ENCODE results near the gene GPATCH2L.

Gene GPATCH2L

DNA sequence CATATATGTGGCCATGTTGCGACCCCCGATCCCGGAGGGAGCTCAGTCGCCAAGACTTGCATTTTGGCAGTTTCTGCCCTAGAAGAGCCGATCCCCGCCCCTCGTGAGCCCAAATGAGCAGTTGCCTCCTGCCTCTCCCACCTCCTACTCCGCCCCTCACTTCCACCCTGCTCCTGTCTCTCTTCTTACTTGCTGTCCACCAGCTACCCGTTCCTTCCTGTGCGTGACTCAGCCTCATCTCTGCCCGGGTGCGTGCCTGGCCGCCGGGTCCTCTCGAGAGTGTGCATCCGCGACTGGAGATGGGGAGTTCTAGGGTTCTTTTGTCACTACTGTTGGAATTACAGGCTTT, 585 bp downstream of the GPATCH2L start:
- H3F3A ChIP-seq (ENCODE audit: insufficient read depth, low read length) = no peaks in the 10 kb centered on the region
- H3K4me1 ChIP-seq (ENCODE audit: insufficient read depth, low read length, severe bottlenecking) = peaks cover 42% of the 10 kb centered on the region
- H3K36me3 ChIP-seq (ENCODE audit: insufficient read depth, low read length) = peaks cover 27% of the 10 kb centered on the region
- H4K20me1 ChIP-seq (ENCODE audit: insufficient read depth, low read length) = no peaks in the 10 kb centered on the region
- H3K79me2 ChIP-seq (ENCODE audit: insufficient read depth, low read length) = peaks cover 38% of the 10 kb centered on the region
- peak overlapping the region; percentile 85 for H3K9ac ChIP-seq (ENCODE audit: low read length)
- peak overlapping the region; percentile 90 for H3K4me3 ChIP-seq (ENCODE audit: low read depth, low read length, poor library complexity, severe bottlenecking)
- TF ChIP-seq EZH2 (IDR thresholded peaks at IDR 0.05; ENCODE audit: borderline replicate concordance, low read length) (no peak), CTCF (IDR thresholded peaks at IDR 0.05; ENCODE audit: low read length) (no peak)
- H3K27me3 ChIP-seq (ENCODE audit: insufficient read depth, low read length) = no peaks in the 10 kb centered on the region
- no peaks in the 10 kb centered on the region for H3K9me3 ChIP-seq (ENCODE audit: low read length)
- no peak overlapping the region for H2AFZ ChIP-seq (ENCODE audit: low read length)
- peak overlapping the region; percentile 89 for H3K4me2 ChIP-seq (ENCODE audit: low read length)
- H3K27ac ChIP-seq (ENCODE audit: low read depth, low read length, poor library complexity, severe bottlenecking) = peak overlapping the region; percentile 58
- no peaks in the 10 kb centered on the region for H3K9me2 ChIP-seq (ENCODE audit: low read depth, low read length)

DNA sequence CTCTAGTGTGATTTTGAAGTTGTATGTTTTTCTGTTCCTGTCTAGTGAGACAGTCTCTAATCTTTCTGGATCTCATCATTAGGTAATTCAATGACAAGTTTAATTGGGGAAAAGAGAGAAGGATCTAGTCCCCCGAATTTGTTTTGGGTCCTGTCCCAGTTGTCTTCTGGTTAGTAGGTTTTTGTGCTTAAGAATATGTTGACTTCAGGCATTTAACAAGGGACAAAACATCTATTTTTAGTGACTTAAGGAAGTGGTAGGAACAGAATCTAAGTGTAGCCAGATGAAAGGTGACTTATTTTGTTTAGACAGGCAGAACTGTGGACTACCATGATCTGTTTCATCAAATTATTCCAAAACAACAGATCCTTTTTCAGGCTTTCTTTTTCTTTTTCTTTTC, 2.2 kb downstream of the GPATCH2L start:
- no peaks in the 10 kb centered on the region for H3F3A ChIP-seq (ENCODE audit: insufficient read depth, low read length)
- no peak overlapping the region for H2AFZ ChIP-seq (ENCODE audit: low read length)
- H3K36me3 ChIP-seq (ENCODE audit: insufficient read depth, low read length) = peaks cover 41% of the 10 kb centered on the region
- no peaks in the 10 kb centered on the region for H4K20me1 ChIP-seq (ENCODE audit: insufficient read depth, low read length)
- no peaks in the 10 kb centered on the region for H3K9me2 ChIP-seq (ENCODE audit: low read depth, low read length)
- no peak for TF ChIP-seq CTCF (IDR thresholded peaks at IDR 0.05; ENCODE audit: low read length)
- TF ChIP-seq EZH2 (IDR thresholded peaks at IDR 0.05; ENCODE audit: borderline replicate concordance, low read length) = no peak
- H3K27ac ChIP-seq (ENCODE audit: low read depth, low read length, poor library complexity, severe bottlenecking) = no peak overlapping the region
- H3K79me2 ChIP-seq (ENCODE audit: insufficient read depth, low read length) = peaks cover 42% of the 10 kb centered on the region
- no peak overlapping the region for H3K4me3 ChIP-seq (ENCODE audit: low read depth, low read length, poor library complexity, severe bottlenecking)
- H3K4me1 ChIP-seq (ENCODE audit: insufficient read depth, low read length, severe bottlenecking) = peaks cover 42% of the 10 kb centered on the region
- H3K9ac ChIP-seq (ENCODE audit: low read length) = no peak overlapping the region
- H3K27me3 ChIP-seq (ENCODE audit: insufficient read depth, low read length) = no peaks in the 10 kb centered on the region
- H3K4me2 ChIP-seq (ENCODE audit: low read length) = no peak overlapping the region
- no peaks in the 10 kb centered on the region for H3K9me3 ChIP-seq (ENCODE audit: low read length)

DNA sequence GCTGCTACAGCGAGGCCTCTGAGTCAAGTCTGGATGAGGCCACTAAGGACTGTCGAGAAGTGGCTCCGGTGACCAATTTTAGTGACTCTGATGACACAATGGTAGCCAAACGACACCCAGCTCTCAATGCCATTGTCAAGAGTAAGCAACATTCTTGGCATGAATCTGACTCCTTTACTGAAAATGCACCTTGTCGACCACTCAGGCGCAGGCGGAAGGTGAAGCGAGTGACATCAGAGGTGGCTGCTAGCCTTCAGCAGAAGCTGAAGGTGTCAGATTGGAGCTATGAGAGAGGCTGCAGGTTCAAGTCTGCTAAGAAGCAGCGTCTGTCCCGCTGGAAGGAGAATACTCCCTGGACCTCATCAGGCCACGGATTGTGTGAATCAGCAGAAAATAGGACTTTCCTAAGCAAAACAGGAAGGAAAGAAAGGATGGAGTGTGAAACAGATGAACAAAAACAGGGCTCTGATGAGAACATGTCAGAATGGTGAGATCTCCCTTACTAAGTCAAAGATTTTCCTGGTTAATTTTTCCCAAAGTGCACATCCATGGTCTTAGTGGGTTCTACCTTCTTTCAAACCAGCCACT, 2.9 kb downstream of the GPATCH2L start:
- Histone ChIP-seq H3K79me2 (ENCODE audit: insufficient read depth, low read length) (peaks cover 42% of the 10 kb centered on the region), H3K9me2 (ENCODE audit: low read depth, low read length) (no peaks in the 10 kb centered on the region), H3F3A (ENCODE audit: insufficient read depth, low read length) (no peaks in the 10 kb centered on the region), H3K4me2 (ENCODE audit: low read length) (peak overlapping the region; percentile 45; the same call in 1 of the 2 replicates), H3K36me3 (ENCODE audit: insufficient read depth, low read length) (peaks cover 48% of the 10 kb centered on the region), H3K27me3 (ENCODE audit: insufficient read depth, low read length) (no peaks in the 10 kb centered on the region), H3K9ac (ENCODE audit: low read length) (no peak overlapping the region), H3K4me1 (ENCODE audit: insufficient read depth, low read length, severe bottlenecking) (peaks cover 42% of the 10 kb centered on the region), H3K4me3 (ENCODE audit: low read depth, low read length, poor library complexity, severe bottlenecking) (no peak overlapping the region), H3K27ac (ENCODE audit: low read depth, low read length, poor library complexity, severe bottlenecking) (no peak overlapping the region), H4K20me1 (ENCODE audit: insufficient read depth, low read length) (no peaks in the 10 kb centered on the region), H3K9me3 (ENCODE audit: low read length) (no peaks in the 10 kb centered on the region), H2AFZ (ENCODE audit: low read length) (no peak overlapping the region)
- TF ChIP-seq CTCF (IDR thresholded peaks at IDR 0.05; ENCODE audit: low read length) (no peak), EZH2 (IDR thresholded peaks at IDR 0.05; ENCODE audit: borderline replicate concordance, low read length) (no peak)

Data from OCI-LY1 (cell line).